Measurements from ENCODE around the gene TGDS.

TGDS gene

GRCh38 chr13:94630858-94631257 lies 34.9 kb upstream of the TGDS start:
- no peak overlapping the region for H3K4me3 ChIP-seq (ENCODE audit: low read length)
- TF ChIP-seq CTCF (conservative IDR thresholded peaks at IDR 0.05; ENCODE audit: low read depth, low read length), result no peak

GRCh38 chr13:94623316-94623715 lies 27.4 kb upstream of the TGDS start:
- DNase-seq (ENCODE audit: low read depth), result no peak
- H3K4me3 ChIP-seq (ENCODE audit: low read length), result no peak overlapping the region
- TF ChIP-seq CTCF (conservative IDR thresholded peaks at IDR 0.05; ENCODE audit: low read depth, low read length), result no peak

More at GRCh38 chr13:94630858-94631257, 34.9 kb upstream of the TGDS start:
- DNase-seq (ENCODE audit: low read depth), result no peak

GRCh38 chr13:94622344-94622743 lies 26.4 kb upstream of the TGDS start:
- no peak for DNase-seq (ENCODE audit: low read depth)
- H3K4me3 ChIP-seq (ENCODE audit: low read length), result no peak overlapping the region
- no peak for TF ChIP-seq CTCF (conservative IDR thresholded peaks at IDR 0.05; ENCODE audit: low read depth, low read length)

GRCh38 chr13:94620286-94620896 lies 24.4 kb upstream of the TGDS start:
- H3K4me3 ChIP-seq (ENCODE audit: low read length), result no peak overlapping the region
- peak; percentile 82 for TF ChIP-seq CTCF (conservative IDR thresholded peaks at IDR 0.05; ENCODE audit: low read depth, low read length)
- DNase-seq (ENCODE audit: low read depth), result no peak

GRCh38 chr13:94617389-94618000 lies 21.5 kb upstream of the TGDS start:
- no peak overlapping the region for H3K4me3 ChIP-seq (ENCODE audit: low read length)
- peak; percentile 60 for TF ChIP-seq CTCF (conservative IDR thresholded peaks at IDR 0.05; ENCODE audit: low read depth, low read length)
- no peak for DNase-seq (ENCODE audit: low read depth)

GRCh38 chr13:94613051-94613450 lies 17.1 kb upstream of the TGDS start:
- no peak for TF ChIP-seq CTCF (conservative IDR thresholded peaks at IDR 0.05; ENCODE audit: low read depth, low read length)
- H3K4me3 ChIP-seq (ENCODE audit: low read length), result no peak overlapping the region
- no peak for DNase-seq (ENCODE audit: low read depth)

- no peak overlapping the region for H3K4me3 ChIP-seq (ENCODE audit: low read length)
- DNase-seq (ENCODE audit: low read depth), result no peak
- no peak for TF ChIP-seq CTCF (conservative IDR thresholded peaks at IDR 0.05; ENCODE audit: low read depth, low read length)
Observed at GRCh38 chr13:94612050-94612449, 16.1 kb upstream of the TGDS start.

All from retinal pigment epithelial cell (primary cell).